Colon (tissue), 2 donors: Measurements from ENCODE around the gene OSBP.

ENCODE experiments used
- FAIRE-seq: peaks from 2 replicates; lab custom pipeline; 2012; peaks lifted over from hg19 to GRCh38; lab: Jason Lieb, UNC
- donor health status: control.
- donor health status: control.

The OSBP gene

GRCh38 chr11:59607703-59608454, 7.7 kb downstream of the OSBP start:
- no peak for FAIRE-seq

- FAIRE-seq: no peak
These were observed 13.1 kb downstream of the OSBP start for GRCh38 chr11:59602432-59602831.

- FAIRE-seq: no peak
These were observed 13.8 kb downstream of the OSBP start for GRCh38 chr11:59601788-59602187.

GRCh38 chr11:59600636-59601035, 14.9 kb downstream of the OSBP start:
- FAIRE-seq: no peak

- FAIRE-seq: no peak
These were observed 15.3 kb downstream of the OSBP start for GRCh38 chr11:59600234-59600633.

GRCh38 chr11:59598961-59599360, 16.6 kb downstream of the OSBP start:
- no peak for FAIRE-seq

GRCh38 chr11:59584294-59584693, 31.3 kb downstream of the OSBP start:
- FAIRE-seq: no peak

- FAIRE-seq: no peak
These were observed 33.6 kb downstream of the OSBP start for GRCh38 chr11:59582006-59582405.

GRCh38 chr11:59578369-59578768, 37.2 kb downstream of the OSBP start:
- no peak for FAIRE-seq

- FAIRE-seq: no peak
These were observed 40.1 kb downstream of the OSBP start for GRCh38 chr11:59575505-59575904.

GRCh38 chr11:59574932-59575502, 40.6 kb downstream of the OSBP start:
- no peak for FAIRE-seq

- no peak for FAIRE-seq
These were observed 41.1 kb downstream of the OSBP start for GRCh38 chr11:59574467-59574866.

- no peak for FAIRE-seq
These were observed 42.4 kb downstream of the OSBP start for GRCh38 chr11:59573216-59573615.

- FAIRE-seq: no peak
These were observed 43.5 kb downstream of the OSBP start for GRCh38 chr11:59572091-59572490.

GRCh38 chr11:59562292-59562691, 53.3 kb downstream of the OSBP start:
- FAIRE-seq: no peak

- no peak for FAIRE-seq
These were observed 54.7 kb downstream of the OSBP start for GRCh38 chr11:59560702-59561473.

- FAIRE-seq: no peak
These were observed 55.3 kb downstream of the OSBP start for GRCh38 chr11:59560290-59560701.

- no peak for FAIRE-seq
These were observed 55.7 kb downstream of the OSBP start for GRCh38 chr11:59559886-59560285.

GRCh38 chr11:59558270-59558643, 57.3 kb downstream of the OSBP start:
- FAIRE-seq: no peak

GRCh38 chr11:59556917-59557348, 58.6 kb downstream of the OSBP start:
- no peak for FAIRE-seq

GRCh38 chr11:59556115-59556916, 59.3 kb downstream of the OSBP start:
- no peak for FAIRE-seq

GRCh38 chr11:59555601-59556114, 59.9 kb downstream of the OSBP start:
- no peak for FAIRE-seq
